ENCODE data around the gene EPYC. TPM values are rescaled to one million over a fixed set of nuclear protein-coding genes. Genes with fewer than 3 reads are reported as not detected.
A peak's percentile ranks its signal among the peaks of the same experiment; 100 is the strongest.

The EPYC gene
- polyA plus RNA-seq, 1 experiment, result not detected

- DNase-seq (ENCODE audit: low read depth), result no peak
- no peak overlapping the region for H3K4me3 ChIP-seq (ENCODE audit: low read depth, low read length)
- no peaks in the 10 kb centered on the region for H3K27me3 ChIP-seq (ENCODE audit: control insufficient read depth, insufficient read depth, low read length)
- POLR2A ChIA-PET, result no interaction called here
- CTCF ChIA-PET, result interaction anchor here (0.9 to 5.6 kb wide), 12 partner anchors 8 to 389 kb away, joined by 3 to 51 read pairs (median 5); no protein-coding TSS in a partner anchor
- TF ChIP-seq CTCF (IDR thresholded peaks at IDR 0.05; ENCODE audit: insufficient read depth, low read depth, low read length), result no peak
- no peaks in the 10 kb centered on the region for H3K36me3 ChIP-seq (ENCODE audit: control insufficient read depth, insufficient read depth, low read length)
These were observed 27.5 kb downstream of the EPYC start for GRCh38 chr12:90977224-90977623.

- peak; percentile 36 for DNase-seq (ENCODE audit: low read depth)
- POLR2A ChIA-PET, result interaction anchor here (0.5 kb wide), 1 partner anchor 127 kb away, joined by 3 read pairs; no protein-coding TSS in a partner anchor
- CTCF ChIA-PET, result interaction anchor here (0.7 to 1.7 kb wide), 3 partner anchors 12 to 381 kb away, joined by 3 to 7 read pairs (median 4); no protein-coding TSS in a partner anchor
These were observed 30.5 kb downstream of the EPYC start for GRCh38 chr12:90974286-90974685.

DNA sequence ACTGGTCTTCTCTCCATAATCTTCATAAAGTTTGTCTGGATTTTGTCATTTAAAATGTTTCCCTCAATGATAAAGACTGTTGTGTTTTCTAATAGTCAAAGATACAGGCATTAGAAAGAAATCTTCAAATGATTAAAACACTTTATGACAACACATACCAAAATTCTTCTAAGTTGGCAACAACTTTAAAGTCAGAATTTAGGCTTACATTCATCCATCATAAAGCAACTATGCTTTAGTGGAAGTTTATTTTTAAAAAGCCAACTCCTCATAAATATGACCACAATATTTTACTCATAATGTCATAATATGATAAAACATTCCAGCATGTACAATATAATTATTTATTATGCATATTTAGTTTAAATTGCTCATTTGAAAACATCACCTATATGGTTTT, 32.5 kb downstream of the EPYC start:
- TF ChIP-seq CTCF (IDR thresholded peaks at IDR 0.05; ENCODE audit: insufficient read depth, low read depth, low read length), result no peak
- POLR2A ChIA-PET, result no interaction called here
- no peaks in the 10 kb centered on the region for H3K36me3 ChIP-seq (ENCODE audit: control insufficient read depth, insufficient read depth, low read length)
- DNase-seq (ENCODE audit: low read depth), result no peak
- no peak overlapping the region for H3K4me3 ChIP-seq (ENCODE audit: low read depth, low read length)
- CTCF ChIA-PET, result interaction anchor here (2.2 kb wide), 1 partner anchor 11 kb away, joined by 8 read pairs; no protein-coding TSS in a partner anchor
- no peaks in the 10 kb centered on the region for H3K27me3 ChIP-seq (ENCODE audit: control insufficient read depth, insufficient read depth, low read length)

More at GRCh38 chr12:90974286-90974685, 30.5 kb downstream of the EPYC start:
- TF ChIP-seq CTCF (IDR thresholded peaks at IDR 0.05; ENCODE audit: insufficient read depth, low read depth, low read length), result no peak
- Histone ChIP-seq H3K27me3 (ENCODE audit: control insufficient read depth, insufficient read depth, low read length) (no peaks in the 10 kb centered on the region), H3K36me3 (ENCODE audit: control insufficient read depth, insufficient read depth, low read length) (no peaks in the 10 kb centered on the region), H3K4me3 (ENCODE audit: low read depth, low read length) (no peak overlapping the region)

DNA sequence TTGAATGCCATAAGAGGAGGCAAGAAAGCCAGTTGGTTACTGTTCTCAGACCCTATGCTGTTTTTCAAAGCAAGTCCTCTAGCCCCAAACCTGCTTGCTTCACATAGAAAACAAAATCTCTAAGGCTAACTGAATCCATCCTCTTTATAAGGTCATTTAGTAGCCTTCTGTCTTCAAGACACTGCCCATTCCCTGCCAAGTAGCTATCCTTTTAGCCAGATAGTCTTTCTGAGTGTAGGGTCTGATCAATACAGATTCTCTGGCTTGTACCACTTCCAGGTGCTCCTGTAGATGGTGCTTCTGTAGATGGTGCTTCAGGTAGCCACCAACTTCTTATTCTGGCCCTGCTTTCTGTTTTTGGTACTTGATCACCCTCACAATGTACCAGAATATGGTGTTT, 33.9 kb downstream of the EPYC start:
- H3K4me3 ChIP-seq (ENCODE audit: low read depth, low read length), result no peak overlapping the region
- H3K27me3 ChIP-seq (ENCODE audit: control insufficient read depth, insufficient read depth, low read length), result no peaks in the 10 kb centered on the region
- no peak for TF ChIP-seq CTCF (IDR thresholded peaks at IDR 0.05; ENCODE audit: insufficient read depth, low read depth, low read length)
- ChIA-PET POLR2A (no interaction called here), CTCF (interaction anchor here (0.5 to 2.2 kb wide), 8 partner anchors 9 to 1338 kb away, joined by 3 to 8 read pairs (median 3); no protein-coding TSS in a partner anchor)
- no peak for DNase-seq (ENCODE audit: low read depth)
- H3K36me3 ChIP-seq (ENCODE audit: control insufficient read depth, insufficient read depth, low read length), result no peaks in the 10 kb centered on the region

- CTCF ChIA-PET, result interaction anchor here (1.0 to 2.2 kb wide), 6 partner anchors 9 to 385 kb away, joined by 3 to 8 read pairs (median 4); no protein-coding TSS in a partner anchor
These were observed 34.3 kb downstream of the EPYC start for GRCh38 chr12:90970471-90970870.

More at GRCh38 chr12:90970471-90970870, 34.3 kb downstream of the EPYC start:
- no peak for DNase-seq (ENCODE audit: low read depth)
- H3K4me3 ChIP-seq (ENCODE audit: low read depth, low read length), result no peak overlapping the region
- POLR2A ChIA-PET, result no interaction called here
- no peaks in the 10 kb centered on the region for H3K36me3 ChIP-seq (ENCODE audit: control insufficient read depth, insufficient read depth, low read length)
- no peak for TF ChIP-seq CTCF (IDR thresholded peaks at IDR 0.05; ENCODE audit: insufficient read depth, low read depth, low read length)
- H3K27me3 ChIP-seq (ENCODE audit: control insufficient read depth, insufficient read depth, low read length), result no peaks in the 10 kb centered on the region
